Islet precursor cell (in vitro differentiated cells): ENCODE measurements around the gene L3MBTL4.
A peak's percentile ranks its signal among the peaks of the same experiment; 100 is the strongest.
"Not testable (repeated sequence)": the region's sequence is repeated elsewhere in the genome, so short reads cannot be mapped to it uniquely, and the experiment has no call there.

Experiments
- DNase-seq: peaks from one replicate; pipeline ENCODE4 v3.0.0-alpha.2; 2018

L3MBTL4 gene

DNA sequence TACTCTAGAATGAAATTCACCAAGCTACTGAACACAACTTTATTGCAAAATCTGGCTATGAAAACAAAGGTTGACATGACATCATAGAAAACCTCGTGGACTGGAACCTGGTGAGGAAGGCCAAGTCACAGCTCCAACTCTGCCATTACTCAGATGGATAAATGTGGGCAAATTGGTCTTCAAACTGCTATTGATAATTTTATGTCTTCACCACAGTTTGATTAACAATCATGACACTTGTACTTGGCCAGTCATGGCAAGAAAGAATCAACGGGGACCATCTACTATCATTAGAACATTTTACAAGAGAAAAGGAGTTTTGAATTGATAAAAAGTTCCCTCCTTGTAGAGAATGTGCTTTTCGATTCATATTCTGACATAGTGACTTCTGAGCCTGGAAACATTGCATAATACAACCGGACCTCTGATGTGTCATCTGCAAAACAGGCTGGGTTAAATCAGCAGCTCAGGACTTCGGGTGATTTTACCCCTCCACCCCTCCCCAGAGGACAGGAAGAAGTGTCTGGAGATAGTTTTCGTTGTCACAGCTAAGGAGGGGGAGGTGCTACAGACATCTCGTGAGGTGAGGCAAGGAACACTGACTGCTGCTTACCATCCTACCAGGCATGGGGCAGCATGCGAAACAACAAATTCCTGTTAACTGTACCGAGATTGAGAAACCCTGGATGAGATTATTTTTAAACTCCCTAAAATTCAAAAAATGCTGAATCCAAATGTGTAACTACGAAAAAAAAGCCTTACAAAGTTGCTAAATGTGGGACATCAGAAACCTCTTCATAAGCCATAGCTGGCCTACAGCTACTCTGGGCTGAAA lies 8.4 kb downstream of the L3MBTL4 start:
- DNase-seq, result no peak

DNA sequence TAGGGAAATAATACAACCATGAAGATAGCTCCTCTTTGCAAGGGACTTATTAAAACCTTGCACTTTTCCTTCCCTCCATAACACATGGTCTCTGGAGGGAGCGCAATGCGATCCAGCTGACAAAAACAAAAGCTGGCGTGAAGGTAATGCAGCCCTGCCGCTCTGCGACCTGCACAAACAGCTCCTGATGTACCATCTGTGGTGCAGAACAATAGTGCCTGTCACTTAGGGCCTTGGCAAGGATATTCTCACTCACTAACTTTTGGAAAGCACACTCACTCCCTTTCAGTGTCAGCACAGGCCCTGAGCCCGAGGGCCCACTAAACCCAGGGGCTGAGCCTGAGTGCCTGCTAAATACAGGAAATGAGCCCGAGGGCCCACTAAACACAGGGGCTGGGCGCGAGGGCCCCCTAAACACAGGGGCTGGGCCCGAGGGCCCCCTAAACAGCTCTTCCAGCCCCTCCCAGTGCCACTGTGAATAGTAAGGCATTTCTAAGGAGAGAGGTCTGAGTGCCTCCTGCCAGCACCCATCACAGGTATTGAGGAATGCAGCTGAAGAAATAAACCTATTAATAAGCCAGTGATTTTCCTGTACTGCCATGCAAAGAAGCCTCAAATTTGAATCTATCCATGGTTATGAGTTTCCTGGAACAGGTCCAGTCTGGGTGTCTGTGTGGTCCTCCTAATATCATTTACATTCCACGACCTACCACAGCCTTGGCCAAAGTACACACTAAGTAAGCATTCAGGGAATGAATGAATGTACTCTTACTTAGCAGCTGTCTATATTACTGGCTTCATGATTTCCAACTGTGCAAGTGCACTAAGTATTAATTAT lies 9.3 kb downstream of the L3MBTL4 start:
- DNase-seq, result no peak

DNA sequence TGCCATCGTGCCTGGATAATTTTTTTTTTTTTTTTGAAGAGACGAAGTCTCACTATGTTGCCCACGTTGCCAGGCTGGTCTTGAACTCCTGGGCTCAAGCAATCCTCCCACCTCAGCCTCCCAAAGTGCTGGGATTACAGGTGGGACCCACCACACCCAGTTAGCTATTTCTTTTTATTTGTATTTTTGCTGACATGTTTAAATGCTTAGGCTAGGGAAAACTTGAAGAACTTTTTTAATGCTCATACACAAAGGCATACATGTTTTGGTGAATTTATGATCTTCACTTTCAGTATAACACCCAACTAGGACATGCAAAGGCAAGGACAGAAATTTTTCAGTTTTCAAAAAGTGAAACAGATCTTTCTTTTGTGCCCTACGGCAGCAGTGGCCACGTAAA lies 9.9 kb downstream of the L3MBTL4 start:
- DNase-seq, result no peak

DNA sequence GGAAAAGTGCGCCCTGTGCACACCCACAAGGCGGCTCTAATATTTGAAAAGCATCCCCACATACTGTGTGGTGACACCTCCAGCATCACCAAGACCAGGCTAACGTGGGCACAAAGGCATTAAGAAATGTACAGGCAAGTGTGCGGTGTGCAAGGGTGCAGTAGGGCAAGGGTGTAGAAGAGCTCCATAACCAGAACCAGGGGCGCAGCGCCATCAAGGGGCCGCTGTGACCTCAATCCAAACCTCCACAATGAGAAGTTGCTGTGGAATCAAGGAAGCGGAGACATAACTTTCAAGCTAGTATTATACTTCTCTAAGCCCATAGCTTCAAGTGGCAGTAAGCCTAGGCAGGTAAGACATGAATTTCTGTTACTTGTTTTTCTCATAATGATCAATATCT lies 13.0 kb downstream of the L3MBTL4 start:
- peak; percentile 61 for DNase-seq

DNA sequence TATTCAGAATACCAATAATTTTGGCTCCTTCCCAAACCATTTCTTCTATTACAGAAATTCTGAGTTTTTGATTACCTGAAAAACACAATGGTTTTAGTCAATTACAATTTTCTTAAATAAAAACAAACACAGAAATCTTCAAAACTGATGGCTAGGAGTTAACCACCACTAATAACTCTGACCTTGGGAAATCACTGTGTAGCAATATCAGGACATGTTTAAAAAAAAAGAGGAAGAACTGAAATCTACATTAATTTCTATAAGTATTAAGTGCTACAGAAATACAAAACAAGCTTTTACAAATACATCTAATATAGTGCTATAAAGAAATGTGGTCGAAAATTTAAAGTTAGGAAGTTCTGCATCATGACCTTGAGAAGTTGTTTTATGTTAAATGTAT lies 14.9 kb downstream of the L3MBTL4 start:
- no peak for DNase-seq

DNA sequence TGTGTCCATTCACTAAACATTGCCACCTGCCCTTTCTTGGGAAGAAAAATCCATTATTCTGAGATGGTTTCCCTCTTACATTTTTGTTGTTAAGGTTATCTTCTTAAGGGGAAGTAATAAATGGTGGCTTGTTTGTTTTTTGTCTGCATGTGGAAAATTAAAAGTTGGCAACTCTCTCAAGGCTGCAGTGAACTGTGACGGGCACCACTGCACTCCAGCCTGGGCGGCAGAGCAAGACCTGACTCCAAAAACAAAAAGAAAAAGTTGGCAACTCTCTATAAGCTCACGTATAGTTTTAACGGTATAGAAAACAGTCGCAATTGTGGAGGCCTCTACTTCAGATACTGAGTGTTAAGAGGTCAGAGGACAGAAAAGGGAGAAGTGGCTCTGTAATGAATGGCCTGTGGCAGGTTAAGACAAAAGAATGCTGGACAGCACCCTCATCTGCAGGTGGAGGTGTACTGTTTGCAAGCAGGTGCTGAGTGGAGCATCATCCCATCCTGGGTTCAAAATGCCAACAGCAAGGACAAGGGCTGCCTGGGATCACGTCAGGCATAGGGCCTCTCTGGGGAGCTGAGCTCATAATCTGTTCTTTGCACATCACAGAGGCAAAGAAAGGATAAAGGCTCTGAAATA lies 16.7 kb downstream of the L3MBTL4 start:
- DNase-seq, result no peak

DNA sequence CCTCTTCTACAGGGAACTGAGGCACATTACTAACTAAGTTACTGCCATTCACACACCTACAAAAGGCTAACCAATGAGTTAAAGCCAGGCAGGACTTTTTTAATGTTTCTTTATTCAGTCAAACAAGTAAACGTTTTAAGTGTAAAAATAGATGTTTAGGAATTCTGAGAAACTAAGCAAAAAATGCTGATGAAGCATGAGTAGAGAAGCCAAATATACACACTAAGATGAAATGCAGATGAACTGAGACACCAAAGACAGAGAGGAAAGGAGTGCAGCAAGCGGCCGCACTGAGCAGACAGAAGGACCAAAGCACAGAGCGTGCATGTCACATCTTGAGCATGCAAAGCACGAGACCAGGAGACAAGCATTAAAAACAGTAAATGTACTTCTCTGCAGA lies 17.9 kb downstream of the L3MBTL4 start:
- DNase-seq, result no peak

DNA sequence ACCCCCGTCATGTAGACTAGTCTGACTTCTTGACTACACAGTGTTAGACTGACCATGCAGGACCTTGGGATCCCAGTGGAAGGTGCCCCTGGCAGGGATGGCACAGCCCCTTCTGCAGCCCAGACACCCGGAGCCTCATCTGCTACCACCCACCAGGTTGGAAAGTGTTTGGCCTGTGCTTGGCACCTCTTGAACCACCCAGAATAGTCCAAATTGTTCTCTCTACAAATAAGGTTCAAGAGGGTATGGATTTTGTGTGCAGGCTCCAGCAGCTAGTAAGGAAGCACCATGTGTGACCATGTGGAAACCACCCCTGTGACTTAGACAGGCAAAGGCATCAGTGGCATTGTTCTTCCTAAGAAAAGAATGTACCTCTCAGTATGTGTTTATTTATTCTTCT lies 18.4 kb downstream of the L3MBTL4 start:
- DNase-seq, result no peak

DNA sequence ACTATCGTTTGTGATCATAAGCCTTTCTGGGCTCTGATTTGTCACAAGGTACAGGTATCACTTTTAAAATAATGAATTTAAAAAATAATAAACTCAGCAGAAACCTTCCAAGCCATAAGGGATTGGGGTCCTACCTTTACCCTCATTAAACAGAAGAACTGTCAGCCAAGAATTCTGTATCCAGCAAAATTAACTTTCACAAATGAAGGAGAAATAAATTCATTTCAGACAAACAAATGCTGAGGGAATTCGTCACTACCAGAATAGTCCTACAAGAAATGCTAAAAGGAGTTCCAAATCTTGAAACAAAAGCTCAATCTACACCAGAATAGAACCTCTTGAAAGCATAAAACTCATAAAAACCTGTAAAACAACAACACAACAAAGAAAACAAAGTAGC lies 25.7 kb downstream of the L3MBTL4 start:
- DNase-seq, result no peak

DNA sequence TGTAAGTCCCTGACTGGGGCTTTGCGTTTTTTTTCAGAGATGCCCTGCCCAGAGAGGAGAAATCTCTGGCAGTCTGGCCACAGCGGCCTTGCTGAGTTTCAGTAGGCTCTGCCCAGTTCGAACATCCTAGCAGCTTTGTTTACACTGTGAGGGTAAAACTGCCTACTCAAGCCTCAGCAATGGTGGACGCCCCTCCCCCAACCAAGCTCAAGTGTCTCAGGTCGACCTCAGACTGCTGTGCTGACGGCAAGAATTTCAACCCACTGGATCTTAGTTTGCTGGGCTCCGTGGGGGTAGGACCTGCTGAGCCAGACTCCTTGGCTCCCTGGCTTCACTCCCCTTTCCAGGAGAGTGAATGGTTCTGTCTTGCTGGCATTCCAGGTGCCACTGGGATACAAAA lies 31.7 kb downstream of the L3MBTL4 start:
- DNase-seq, result peak; percentile 67

DNA sequence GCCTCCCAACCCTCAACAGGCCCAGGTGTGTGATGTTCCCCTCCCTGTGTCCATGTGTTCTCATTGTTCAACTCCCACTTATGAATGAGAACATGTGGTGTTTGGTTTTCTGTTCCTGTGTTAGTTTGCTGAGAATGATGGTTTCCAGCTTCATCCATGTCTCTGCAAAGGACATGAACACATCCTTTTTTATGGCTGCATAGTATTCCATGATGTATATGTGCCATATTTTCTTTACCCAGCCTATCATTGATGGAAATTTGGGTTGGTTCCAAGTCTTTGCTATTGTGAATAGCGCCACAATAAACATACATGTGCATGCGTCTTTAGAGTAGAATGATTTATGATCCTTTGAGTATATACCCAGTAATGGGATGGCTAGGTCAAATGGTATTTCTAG lies 37.2 kb downstream of the L3MBTL4 start:
- DNase-seq, result not testable (repeated sequence)

DNA sequence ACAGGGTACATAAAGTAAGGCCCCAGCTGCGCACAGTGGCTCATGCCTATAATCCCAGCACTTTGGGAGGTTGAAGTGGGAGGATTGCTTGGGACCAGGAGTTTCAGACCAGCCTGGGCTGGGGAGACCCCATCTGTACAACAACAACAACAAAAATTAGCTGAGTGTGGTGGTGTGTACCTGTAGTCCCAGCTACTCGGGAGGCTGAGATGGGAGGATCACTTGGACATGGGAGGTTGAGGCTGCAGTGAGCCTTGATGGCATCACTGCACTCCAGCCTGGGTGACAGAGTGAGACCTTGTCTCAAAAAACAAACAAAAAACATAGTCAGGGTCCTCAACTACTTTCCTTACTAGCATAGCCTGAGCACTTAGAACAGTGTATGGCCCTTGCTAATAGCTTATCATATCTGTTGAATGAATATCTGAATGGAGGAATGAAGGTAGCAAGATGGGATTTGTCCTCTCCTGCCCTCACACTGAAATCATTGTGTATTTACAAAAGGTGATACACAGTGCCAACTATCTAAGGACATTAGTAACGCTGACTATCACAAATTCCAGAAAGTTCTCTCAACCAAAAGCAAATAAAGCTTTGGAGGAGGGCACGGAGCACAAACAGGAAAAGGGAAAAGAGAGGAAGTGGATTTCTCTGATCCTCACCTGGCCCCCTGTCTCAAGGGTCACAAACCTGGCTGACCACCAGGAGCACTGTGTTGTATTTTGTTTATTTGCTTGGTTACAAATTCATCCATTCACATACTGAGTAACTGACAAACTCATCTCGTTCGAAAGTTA lies 38.1 kb downstream of the L3MBTL4 start:
- DNase-seq, result no peak

DNA sequence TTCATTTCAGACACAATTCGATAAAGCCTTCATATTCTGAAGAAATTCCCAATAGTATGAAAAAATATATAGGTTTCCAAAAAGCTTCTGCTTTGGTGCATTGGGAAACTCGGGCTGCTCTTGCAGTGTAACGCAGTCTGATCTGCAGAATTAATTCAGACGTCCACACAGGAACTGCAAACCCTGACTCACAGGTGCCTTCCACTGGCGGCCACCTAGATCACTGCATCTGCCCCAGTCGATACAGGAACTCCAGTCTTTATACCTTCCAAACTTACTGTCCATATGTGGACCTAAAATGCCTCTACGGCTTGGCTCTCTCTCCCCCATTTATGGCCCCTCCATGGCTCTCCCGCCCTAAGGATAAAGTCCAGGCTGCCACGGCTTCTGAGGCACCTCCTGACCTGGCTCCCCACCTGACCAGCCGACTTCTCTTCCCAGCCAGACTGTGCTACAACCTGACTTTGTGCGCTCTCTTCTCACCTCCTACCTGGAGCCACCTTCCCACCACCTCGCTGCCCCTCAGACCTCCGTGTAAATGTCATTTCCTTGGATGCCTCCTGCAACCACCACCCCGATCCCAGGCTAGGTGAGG lies 39.7 kb downstream of the L3MBTL4 start:
- no peak for DNase-seq

DNA sequence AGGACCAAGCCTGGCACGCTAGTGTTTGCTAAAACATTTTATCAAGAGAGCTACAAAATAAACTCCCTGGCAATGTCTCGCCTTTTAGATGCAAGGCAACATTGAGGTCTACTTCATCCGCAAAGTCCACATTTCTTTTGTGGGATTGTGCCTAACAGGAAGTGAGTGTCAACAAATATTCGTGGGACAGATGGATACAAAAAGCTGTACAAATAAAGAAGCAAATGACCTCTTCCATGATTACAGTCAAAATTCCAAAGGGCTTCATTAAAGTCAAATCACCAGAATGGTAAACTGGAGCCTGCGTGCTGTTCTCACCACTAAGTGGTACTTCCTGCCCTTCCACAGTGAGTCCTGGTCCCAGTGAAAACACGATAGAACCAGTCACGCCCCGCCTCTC lies 40.4 kb downstream of the L3MBTL4 start:
- no peak for DNase-seq

DNA sequence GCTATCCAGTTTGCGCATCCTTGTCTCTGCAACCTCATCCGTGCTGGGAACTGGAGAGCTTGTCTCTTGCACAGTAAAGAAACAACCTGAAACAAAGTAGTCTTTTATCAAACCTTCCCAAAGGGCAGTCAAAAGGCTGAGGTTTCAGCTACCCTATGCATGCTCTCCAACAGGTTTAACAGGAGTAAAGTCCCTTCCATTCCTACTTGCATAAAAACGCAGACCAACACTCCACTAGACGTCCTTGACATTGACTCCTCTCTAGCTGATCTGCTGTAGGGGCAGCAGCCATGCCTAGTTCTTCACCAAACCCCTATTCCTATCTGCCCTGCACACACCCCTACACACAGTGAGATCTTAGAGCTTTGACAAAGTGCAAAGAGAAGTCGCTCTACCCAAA lies 41.5 kb downstream of the L3MBTL4 start:
- DNase-seq, result no peak

DNA sequence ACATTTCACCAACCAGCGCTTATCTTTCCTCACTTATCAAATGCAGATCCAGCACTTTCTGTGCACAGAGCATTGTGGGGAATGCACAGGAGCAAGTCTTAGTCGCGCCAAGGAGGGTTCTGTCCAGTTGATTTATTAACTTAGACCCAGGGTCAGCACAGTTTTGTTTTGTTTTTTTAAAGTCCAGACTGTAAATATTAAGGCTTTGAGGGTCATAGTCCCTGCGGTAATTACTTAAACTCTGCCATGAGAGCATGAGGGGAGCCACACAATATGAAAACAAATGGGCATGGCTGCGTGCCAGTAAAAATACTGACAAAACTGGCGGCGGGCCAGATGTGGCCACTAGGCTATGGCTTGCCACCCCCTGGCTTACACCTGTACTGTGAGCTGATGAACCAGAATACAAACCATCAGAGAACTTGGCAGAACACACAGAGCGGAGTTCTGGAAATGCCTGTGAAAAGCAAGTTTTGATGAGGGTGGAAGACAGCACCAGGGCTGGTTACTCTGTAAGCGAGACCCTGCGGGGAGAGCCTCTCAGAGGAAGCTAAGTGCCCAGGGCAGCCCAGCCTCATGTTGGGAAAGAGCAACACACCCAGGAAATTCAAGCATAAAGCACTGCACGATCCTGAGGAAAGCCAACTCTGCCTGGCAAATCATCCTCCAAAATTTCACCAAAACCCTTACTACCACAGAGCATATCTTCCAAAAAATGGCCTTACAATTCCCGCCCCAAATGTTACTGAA lies 43.6 kb downstream of the L3MBTL4 start:
- no peak for DNase-seq

DNA sequence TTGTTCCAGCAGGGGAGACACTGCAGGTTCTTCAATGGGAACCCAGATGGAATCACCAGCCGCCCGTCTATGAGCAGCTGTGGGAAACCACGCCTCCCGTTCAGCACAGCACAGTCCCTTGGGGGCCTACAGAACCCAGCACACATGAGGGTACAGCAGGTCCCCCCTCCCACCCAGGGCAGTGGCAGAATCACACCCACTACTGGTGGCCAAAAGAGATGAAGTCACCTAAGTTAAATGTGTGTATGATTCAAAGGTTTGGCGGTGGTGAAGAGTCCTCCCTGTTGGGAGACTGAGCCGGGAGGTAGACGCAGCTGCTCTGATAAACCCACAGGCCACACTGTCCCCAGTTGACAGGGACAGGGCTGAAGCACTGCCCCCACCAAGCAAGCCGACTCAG lies 44.3 kb downstream of the L3MBTL4 start:
- DNase-seq, result no peak

DNA sequence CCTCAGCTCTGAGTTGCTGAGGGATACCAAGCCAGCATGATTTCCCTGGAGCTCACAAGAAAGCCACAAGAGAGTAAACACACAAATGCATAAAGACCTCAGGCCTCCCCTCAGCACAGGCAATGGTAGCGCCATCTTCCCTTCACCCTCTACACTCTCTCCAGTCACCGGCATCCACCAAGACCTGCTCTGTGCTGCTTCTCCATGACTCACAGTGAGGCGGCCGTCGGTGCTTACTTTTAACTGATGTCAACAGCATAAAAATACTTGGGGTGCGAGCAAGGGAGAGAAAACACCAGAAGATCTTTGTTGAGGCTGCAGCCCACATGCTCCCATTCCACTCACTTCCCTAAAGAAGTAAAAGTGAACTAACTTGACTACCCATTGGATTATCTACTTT lies 46.7 kb downstream of the L3MBTL4 start:
- no peak for DNase-seq

DNA sequence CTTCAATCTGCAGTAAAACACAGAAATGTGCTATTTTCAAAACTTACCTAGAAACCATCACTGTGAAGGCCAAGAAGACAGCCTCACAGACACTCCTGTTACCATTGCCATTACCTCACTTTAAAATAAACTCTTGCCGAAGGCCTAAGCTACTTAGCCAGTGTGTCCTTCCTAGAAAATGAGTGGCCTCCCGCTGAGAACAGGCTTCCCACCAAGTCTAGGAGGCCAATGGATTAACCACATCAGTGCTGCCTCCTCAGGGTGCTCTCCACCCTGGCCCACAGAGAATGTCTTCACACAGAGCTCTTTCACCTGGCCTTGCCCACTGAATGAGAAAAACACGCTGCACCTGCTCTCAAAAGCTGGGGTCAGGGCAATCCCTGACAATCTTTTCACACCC lies 47.5 kb downstream of the L3MBTL4 start:
- DNase-seq, result no peak

DNA sequence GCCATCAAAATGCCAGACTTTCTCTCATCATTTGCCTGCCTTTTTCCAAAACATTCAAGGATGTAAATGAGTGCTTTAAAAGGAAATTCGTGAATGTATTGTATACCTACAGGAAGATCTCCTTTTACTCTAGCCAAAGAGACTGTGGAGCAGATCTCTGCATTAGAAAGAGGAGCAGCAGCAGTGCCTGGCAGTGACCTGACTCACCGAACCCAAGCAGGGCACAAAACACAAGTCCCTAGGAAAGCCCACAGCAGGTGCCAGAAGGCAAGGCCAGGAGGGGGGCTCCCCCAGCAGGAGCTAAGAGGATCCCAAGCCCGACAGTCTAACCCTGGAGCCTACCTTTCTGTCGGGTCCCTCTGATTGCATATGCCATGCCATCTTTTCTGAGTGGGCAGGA lies 47.9 kb downstream of the L3MBTL4 start:
- DNase-seq, result no peak

DNA sequence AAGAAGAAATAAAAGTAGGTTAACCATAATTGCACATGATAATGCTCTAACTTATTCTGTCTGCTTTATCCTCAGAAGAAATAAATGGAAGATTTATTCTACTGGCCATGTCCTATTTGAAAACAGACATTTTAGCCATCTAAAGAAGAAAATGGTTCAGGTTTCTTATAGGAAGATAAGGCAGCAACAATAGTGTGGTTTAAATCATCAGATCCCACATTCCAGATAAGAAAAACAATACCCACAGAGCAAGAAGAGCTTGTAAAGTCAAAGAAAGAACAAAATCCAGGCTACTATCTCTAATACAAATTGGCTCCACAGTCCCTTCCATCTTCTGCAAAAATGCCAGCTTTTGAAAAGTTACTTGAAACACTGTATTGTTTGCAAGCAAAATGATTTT lies 49.3 kb downstream of the L3MBTL4 start:
- no peak for DNase-seq

DNA sequence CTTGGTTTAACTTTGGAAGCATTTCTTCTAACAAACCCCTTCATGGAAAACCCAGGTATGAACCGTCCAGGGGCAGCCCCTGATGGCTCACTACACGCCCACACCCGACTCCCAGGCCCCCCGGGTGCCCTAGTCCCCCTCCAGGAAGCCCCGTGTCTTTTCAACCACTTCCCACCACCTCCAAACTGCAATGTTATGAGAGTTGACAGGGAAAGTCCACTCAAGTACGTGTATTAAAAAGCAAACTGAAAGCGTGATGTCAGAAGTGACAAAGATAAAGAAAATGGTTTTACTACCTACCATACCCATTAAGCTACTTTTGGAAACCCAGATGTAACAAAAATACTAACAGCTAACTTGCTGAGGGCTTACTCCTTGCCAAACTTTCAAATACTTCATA lies 51.5 kb downstream of the L3MBTL4 start:
- DNase-seq, result no peak
